Measurements from ENCODE around the gene CACNB4.
"Not testable (repeated sequence)": the region's sequence is repeated elsewhere in the genome, so short reads cannot be mapped to it uniquely, and the experiment has no call there.

Gene CACNB4

DNA sequence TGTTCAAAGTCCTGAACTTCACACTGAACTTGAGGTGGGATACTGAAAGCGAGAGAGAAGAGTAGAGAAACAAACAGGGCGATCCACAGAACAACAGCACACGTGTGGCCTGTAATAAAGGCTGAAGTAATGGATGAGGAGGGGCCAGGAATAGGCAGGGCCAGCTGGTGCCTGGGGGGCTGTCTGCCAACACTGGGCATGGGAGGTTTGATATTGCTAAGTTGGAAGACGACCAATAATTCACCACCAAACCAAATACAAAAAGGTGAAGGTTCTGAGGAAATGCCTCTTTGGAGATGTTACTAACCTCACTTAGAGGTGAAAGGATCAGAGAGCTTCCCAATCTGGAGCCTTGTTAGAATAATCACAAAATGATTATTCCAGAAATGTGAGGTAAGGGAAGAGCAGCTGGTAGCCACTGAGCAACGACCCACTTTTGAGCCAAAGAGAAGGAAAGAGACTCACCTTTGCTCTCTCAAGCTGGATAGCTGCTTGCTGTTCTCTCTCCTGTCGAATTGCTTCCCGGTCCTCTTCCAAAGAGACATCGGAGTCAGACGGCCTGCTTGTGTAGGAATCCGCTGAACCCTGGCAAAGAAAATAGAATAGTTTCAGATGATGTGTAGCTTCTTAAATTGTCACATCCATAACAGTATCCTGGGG, 215.9 kb downstream of the CACNB4 start:
- ChIA-PET POLR2A (ENCODE audit: low non-redundant PET) (no interaction called here), CTCF (no interaction called here)
- no peak for DNase-seq (ENCODE audit: low spot score)
- TF ChIP-seq, protein P1, sequence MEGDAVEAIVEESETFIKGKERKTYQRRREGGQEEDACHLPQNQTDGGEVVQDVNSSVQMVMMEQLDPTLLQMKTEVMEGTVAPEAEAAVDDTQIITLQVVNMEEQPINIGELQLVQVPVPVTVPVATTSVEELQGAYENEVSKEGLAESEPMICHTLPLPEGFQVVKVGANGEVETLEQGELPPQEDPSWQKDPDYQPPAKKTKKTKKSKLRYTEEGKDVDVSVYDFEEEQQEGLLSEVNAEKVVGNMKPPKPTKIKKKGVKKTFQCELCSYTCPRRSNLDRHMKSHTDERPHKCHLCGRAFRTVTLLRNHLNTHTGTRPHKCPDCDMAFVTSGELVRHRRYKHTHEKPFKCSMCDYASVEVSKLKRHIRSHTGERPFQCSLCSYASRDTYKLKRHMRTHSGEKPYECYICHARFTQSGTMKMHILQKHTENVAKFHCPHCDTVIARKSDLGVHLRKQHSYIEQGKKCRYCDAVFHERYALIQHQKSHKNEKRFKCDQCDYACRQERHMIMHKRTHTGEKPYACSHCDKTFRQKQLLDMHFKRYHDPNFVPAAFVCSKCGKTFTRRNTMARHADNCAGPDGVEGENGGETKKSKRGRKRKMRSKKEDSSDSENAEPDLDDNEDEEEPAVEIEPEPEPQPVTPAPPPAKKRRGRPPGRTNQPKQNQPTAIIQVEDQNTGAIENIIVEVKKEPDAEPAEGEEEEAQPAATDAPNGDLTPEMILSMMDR (conservative IDR thresholded peaks at IDR 0.05; ENCODE audit: low read depth), result no peak
- H3K27ac ChIP-seq, result no peak overlapping the region

DNA sequence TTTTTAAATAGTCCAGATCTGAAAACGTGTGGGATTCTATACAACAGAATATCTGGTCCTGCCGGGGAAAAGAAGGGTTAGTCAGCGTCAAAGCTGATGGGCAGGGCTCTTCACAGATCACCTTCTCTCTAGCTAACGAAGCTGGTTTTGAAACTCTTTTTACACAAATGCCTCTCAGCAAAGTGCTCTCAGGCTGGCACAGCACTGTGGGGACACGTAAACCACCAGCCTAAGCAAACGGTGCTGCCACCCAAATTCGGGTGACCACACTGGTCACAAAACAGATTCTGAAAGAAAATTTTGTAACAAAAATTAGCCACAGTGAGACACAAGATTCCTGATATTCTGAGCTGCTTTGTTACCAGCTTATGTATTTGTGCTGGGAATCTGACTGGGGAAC, 217.5 kb downstream of the CACNB4 start:
- DNase-seq (ENCODE audit: low spot score), result no peak
- TF ChIP-seq, protein P1 (conservative IDR thresholded peaks at IDR 0.05; ENCODE audit: low read depth), result no peak
- H3K27ac ChIP-seq, result no peak overlapping the region
- ChIA-PET POLR2A (ENCODE audit: low non-redundant PET) (no interaction called here), CTCF (no interaction called here)

DNA sequence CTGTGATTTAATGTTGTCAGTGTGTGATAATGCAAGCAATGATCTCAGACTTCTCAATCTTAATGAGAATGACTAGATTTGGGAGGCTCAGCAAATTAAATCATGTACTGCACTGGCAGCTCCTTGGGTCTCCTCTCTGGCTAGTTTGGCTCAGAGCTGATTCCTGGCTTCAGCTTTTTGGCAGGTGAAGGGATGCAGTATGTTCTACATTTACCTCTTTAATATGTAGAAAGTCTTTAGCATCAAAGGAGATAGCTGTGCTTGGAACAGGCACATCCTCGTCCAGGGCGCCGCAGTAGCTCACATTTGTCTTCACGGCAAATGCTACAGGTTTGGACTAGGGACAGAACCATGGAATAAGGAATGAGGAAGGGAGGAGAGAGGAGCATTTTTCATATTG, 218.3 kb downstream of the CACNB4 start:
- TF ChIP-seq, protein P1 (conservative IDR thresholded peaks at IDR 0.05; ENCODE audit: low read depth), result no peak
- DNase-seq (ENCODE audit: low spot score), result no peak
- no peak overlapping the region for H3K27ac ChIP-seq
- POLR2A ChIA-PET (ENCODE audit: low non-redundant PET), result no interaction called here
- CTCF ChIA-PET, result no interaction called here

DNA sequence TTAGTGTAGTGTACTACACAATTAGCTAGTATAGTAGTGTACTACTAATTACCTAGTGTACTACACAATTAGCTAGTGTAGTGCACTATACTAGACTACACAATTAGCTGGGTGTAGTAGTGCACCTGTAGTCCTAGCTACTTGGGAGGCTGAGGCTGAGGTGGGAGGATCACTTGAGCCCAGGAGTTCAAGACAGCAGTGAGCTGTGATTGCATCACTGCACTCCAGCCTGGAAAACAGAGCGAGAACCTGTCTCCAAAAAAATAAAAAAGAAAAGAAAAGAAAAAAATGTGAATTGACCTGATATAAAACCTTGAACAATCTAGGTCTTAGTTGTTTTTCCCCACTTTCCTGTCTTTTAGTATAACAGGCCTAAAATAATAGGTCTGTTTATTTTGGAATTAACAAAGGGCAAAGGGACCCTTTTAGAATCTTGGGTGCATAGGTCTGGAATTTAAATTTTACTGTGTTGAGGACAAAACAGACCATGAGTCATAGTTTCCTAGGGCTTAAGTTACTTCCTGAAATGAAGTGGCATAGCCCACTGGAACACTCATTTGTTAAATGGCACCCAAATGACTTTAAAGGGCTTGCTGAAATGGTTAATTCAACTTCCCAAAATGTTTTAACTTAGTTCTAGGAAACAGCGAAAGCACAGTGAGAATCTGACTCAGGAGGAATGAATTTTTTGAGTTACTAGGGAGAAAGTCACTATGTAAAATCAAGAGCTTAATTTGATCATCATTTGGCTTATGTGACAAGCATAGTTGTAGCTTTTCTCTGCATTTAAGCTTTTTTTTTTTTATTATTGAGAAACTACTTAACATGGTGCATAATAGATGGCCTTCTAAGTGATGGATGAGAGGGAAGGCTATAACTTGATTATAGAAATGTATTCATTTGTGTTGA, 219.9 kb downstream of the CACNB4 start:
- H3K27ac ChIP-seq, result no peak overlapping the region
- DNase-seq (ENCODE audit: low spot score), result no peak
- CTCF ChIA-PET, result no interaction called here
- TF ChIP-seq, protein P1 (conservative IDR thresholded peaks at IDR 0.05; ENCODE audit: low read depth), result no peak
- POLR2A ChIA-PET (ENCODE audit: low non-redundant PET), result no interaction called here

DNA sequence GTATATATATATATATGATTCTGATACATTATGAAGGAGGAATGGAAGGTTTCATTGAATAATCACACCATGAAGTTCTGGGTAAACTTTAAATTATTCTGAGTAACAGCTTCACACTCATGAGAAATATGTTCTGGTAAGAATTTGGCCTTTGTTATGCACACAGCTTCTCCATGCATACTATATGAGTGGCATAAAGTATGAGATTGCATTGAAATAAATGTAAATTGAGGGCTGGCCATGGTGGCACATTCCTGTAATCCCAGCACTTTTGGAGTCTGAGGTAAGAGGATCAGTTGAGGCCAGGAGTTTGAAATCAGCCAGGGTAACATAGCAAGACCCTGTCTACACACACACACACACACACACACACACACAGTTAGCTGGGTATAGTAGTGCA, 220.6 kb downstream of the CACNB4 start:
- ChIA-PET CTCF (no interaction called here), POLR2A (ENCODE audit: low non-redundant PET) (no interaction called here)
- H3K27ac ChIP-seq, result no peak overlapping the region
- no peak for DNase-seq (ENCODE audit: low spot score)
- TF ChIP-seq, protein P1 (conservative IDR thresholded peaks at IDR 0.05; ENCODE audit: low read depth), result no peak

DNA sequence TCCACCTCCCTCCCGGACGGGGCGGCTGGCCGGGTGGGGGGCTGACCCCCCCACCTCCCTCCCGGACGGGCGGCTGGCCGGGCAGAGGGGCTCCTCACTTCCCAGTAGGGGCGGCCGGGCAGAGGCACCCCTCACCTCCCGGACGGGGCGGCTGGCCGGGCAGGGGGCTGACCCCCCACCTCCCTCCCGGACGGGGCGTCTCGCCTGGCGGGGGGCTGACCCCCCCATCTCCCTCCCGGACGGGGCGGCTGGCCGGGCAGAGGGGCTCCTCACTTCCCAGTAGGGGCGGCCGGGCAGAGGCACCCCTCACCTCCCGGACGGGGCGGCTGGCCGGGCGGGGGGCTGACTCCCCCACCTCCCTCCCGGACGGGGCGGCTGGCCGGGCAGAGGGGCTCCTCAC, 223.2 kb downstream of the CACNB4 start:
- H3K27ac ChIP-seq; DNase-seq (ENCODE audit: low spot score); POLR2A ChIA-PET (ENCODE audit: low non-redundant PET); CTCF ChIA-PET: not testable (repeated sequence)

DNA sequence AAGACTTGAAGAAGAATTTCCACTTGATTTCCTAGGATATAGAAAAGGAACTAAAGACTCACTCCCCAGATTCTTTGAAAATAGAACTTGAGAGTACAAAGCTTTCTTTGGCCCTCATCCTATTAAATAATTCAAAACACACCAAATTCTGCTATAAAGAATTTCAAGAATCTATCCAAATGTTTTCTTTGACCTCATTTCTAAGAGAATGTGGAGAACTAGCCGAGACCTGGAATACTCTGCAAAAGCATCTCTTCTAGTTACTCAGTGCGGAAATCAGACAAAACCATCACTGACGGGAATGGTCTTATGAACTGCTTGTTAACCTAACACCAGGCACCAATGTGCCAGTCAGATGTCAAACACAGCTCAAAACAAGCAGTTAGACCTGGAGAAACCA, 226.4 kb downstream of the CACNB4 start:
- H3K27ac ChIP-seq, result no peak overlapping the region
- no peak for DNase-seq (ENCODE audit: low spot score)
- TF ChIP-seq, protein P1 (conservative IDR thresholded peaks at IDR 0.05; ENCODE audit: low read depth), result no peak
- ChIA-PET CTCF (no interaction called here), POLR2A (ENCODE audit: low non-redundant PET) (no interaction called here)
